ENCODE results near the gene CNOT8.
"Not testable (repeated sequence)": the region's sequence is repeated elsewhere in the genome, so short reads cannot be mapped to it uniquely, and the experiment has no call there.

The CNOT8 gene

DNA sequence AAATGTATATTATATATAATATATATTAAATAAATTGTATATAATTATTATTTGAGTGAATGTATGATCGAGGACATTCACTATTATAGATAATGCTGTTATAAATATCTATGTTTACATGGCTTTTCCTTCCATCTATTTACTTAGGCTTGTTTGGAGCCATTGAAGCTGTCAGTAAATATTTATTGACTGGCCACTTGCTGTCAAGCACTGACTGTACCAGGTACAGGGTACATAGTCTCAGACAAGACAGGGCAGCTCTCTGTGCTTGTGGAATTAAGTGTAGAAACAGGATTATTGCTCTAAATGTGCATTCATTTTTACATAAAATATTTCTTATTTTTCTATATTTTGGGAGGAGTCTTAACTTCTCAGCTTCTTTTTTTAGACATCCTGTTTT is 24.4 kb upstream of the CNOT8 start:
- H3K4me3 ChIP-seq (ENCODE audit: low read depth, low read length) = no peak overlapping the region

DNA sequence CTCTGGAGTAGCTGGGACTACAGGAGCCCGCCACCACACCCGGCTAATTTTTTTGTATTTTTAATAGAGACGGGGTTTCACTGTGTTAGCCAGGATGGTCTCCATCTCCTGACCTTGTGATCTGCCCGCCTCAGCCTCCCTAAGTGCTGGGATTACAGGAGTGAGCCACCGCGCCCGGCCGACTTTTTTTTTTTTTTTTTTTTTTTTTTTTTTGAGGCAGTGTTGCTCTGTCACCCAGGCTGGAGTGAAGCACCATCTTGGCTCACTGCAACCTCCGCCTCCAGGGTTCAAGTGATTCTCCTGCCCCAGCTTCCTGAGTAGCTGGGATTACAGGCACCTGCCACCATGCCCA is 22.8 kb upstream of the CNOT8 start:
- not testable (repeated sequence) for H3K4me3 ChIP-seq (ENCODE audit: low read depth, low read length)

DNA sequence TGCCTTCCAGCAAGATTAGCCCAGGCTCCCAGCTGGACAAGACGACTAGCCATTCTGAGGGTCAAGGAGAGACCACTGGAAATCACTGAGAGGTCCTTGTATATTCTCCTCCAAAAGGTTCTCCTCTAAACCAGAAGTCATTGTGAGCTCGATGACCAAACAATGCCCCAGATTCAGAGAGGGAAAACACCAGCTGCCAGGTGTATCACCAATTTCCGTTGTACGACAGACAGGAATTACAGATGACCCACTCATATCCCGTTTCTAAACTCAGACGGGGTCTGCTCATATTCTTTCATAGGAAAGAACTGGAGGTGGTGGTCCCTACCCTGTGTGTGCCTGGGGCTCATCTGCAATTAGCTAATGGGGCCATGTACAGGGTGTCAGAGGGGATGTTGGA is 22.2 kb upstream of the CNOT8 start:
- no peak overlapping the region for H3K4me3 ChIP-seq (ENCODE audit: low read depth, low read length)

DNA sequence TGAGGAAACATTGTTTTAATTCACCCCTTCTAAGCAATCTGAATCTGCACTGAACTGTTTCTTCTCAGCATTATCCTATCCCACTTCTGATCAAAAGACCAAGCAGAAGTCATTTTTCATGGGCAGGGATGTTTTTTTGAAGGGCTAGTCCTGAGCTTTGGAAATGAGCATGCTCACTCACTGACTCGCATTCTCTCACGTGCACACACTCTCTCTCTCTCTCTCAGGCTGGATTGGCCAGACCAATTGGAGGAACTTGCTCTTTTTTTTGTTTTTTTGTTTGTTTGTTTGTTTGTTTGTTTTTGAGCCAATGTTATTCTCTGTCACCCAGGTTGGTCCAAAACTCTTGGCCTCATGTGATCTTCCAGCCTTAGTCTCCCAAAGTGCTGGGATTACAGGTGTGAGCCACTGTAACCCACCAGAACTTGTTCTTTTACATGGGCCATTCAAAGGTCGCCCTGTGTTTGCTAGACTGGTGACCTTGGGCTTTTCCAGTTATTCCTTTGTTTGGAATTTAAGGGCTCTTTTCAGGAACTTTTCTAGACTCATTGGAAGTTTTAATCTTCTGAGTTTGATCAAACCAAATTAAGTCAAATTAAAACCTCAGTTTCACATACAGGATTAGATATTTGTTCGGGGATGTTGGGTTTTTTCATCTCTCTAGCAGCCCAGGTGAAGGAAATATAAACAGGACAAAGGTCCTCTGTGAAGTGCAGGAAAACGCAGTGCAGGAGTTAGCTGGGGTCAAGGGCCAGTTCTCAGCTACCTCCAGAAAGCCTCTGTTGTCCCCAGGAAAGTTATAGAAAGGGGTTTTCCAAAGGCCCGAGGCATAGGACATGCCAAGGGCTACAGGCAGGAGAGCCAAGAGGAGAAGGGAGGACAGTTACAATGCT is 21.2 kb upstream of the CNOT8 start:
- no peak overlapping the region for H3K4me3 ChIP-seq (ENCODE audit: low read depth, low read length)

DNA sequence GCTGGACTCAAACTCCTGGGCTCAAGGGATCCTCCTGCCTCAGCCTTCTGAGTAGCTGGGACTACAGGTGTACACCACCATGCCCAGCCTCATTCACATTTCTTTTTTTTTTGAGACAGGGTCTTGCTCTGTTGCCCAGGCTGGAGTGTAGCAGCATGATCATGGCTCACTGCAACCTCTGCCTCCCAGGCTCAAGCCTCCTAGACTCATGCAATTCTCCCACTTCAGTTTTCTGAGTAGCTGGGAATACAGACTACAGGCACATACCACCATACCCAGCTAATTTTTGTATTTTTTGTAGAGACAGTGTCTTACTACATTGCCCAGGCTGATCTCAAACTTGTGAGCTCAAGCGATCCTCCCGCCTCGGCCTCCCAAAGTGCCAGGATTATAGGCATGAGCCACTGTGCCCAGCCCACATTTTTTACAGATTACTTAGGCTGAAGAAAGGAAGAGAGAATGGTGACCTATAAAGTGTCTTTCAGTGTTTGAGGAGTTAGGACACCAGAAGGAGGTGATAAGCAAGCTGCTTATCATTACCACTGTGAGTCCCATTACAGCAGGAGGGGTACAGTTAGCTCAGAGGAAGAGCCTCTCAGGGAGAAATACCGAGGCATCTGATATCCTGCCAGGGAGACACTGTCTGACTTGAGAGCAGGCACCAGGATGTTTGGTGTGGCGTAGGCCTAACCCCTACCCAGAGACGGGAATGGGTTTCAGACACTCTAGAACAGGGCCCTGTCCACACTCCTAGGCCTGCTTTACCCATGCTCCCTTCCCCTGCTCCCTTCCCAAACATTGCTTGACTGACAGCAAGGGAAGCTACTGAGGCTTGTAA is 17.8 kb upstream of the CNOT8 start:
- no peak overlapping the region for H3K4me3 ChIP-seq (ENCODE audit: low read depth, low read length)

DNA sequence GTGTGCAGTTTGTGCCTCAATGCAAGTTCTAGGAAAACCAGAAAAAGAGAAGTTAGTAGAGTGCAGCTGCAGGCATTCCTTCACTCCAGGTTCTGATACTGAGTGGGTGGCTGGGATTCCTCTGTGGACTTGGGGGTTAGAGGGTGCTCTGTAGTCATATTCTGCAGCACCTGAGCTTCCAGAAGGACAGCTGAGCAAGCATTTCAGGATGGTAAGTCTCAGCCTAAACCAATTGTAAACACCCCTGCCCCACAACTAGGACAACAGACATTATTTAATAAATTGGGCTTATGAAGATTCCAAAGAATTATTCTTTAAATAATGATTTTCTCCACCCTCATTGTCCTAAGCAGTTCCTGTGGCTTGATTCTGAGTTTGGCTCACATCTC is 17.2 kb upstream of the CNOT8 start:
- no peak overlapping the region for H3K4me3 ChIP-seq (ENCODE audit: low read depth, low read length)

DNA sequence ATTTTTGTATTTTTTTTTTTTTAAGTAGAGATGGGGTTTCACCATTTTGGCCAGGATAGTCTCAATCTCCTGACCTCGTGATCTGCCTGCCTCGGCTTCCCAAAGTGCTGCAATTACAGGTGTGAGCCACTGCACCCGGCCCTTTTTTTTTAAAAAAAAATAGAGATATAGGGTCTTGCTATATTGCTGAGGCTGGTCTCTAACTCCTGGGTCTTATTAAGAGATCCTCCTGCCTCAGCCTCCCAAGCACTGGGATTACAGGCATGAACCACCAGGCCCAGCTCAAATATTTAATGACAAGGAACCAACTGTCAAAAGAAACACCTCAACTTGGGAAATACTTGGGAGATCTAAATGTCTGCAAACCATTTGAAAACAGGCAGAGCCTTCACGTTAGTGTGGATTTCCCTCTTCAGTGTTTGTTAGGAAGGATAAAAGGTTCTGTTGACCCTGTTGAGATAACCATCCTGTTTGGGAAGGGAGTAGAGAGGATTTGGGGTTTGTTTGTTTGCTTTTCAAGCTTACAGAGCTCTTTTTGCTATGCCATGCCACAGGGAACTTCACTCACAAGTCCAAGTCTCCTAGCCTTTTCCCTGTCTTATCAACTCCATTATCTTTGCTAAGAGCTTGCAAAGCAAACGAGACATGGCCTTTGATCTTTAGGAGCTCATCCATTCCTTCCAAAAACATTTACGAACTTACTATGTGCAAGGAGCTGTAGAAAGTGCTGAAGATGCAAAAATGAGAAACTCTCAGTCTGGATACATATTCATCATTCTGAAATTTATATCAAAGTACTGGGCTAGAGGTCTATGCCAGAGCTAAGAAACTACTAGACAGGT is 15.5 kb upstream of the CNOT8 start:
- no peak overlapping the region for H3K4me3 ChIP-seq (ENCODE audit: low read depth, low read length)

DNA sequence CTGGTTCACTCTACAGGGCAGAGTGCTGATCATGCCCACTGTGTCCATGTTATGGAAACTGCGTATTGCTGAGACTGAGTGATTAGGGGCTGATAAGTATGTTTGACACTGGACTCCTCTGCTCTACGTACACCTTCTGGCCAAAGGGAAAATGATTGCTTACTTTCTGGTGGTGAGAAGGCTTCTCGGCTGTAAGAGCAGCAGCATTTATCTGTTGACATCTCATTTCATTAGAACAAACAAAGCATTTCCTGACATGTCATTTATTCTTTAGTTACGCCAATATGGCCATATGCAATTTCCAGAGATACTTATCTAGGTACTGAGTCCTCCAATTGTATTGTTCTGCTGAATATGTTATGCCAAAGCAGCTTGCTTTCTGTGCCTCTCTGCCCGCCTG is 13.6 kb upstream of the CNOT8 start:
- no peak overlapping the region for H3K4me3 ChIP-seq (ENCODE audit: low read depth, low read length)

DNA sequence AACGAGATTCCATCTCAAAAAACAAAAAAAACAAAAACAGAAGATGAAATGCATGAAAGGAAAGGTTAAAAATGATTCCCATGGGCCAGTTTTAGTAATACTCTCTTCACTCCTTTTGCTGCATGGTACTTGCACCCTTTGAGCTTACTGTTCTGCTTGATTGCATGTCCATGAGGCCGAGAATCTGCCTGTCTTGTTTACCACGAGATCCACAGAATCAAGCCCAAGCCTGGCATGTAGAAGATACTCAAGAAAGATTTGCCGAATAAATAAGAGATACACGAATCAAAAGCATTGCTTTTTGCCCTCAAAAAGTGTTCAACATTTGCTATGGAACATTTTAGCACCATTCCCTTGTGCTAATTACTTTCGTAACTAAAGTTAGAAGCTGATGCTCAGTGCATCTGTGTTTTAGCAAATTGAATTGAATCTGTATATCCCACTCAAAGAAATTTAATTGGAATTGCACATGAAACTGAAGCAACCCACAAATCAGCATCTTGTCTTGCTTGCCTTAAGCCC is 9.1 kb upstream of the CNOT8 start:
- H3K4me3 ChIP-seq (ENCODE audit: low read depth, low read length) = peak overlapping the region; percentile 77

DNA sequence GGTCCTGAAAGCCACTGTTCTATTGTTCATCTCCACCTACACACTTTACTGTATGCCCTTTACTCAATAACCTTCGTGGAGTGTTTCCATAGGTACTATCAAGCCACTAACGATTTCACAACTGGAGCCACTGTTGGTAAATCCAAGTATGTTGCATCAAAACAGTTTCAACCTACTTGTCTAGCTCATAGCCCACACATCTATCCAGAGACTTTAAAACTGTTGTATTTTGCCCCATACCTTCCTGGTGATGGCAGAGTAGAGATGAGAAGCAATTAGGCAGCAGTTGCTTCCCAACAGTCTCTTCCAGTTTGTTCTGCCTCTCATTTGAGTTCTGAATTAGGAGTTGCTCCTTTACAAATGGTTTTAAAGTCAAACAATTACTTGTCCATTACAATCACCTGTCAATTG is 8.6 kb upstream of the CNOT8 start:
- peak overlapping the region; percentile 77 for H3K4me3 ChIP-seq (ENCODE audit: low read depth, low read length)

DNA sequence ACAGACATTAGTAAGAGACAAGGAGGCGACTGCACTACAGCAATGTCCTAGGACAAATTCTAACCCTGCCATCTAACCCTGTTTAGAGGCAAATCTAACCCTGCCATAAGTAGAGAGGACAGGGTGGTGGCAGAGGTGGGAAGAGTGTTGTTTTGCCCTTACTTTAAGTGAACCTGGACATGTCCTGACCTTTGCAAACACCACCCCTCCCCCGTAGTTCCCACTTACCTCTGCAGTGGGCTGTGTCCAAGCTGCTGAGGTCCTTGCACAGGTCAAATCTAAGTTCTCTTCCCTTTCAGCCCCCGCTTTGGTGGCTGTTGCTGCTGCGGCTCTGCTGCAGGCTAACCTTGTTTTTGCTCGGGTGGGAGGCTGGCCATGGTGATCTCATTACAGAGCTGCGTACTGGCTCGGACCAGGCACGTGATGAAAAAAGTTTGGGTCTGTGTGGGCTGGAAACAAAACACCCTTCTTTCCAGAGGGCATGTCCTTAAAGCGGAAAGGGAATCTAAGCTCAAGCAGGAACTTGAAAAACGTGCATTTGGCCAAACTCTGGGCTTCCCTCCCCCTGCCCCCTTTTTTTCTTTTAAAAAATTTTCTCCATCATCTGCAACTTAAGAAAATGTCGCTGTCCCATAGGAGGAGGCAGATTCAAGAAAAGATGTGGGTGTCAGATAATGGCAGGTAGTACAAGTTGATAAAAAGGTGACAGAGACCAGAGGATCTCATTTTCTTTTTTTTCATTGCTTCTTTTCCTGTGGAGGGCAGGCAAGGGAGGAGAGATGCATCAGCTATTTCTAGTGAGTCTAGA is 8.0 kb upstream of the CNOT8 start, which contains the start of gene FAXDC2:
TSS of gene FAXDC2 (minus strand) at position 349 of the 808 bp plus-strand sequence. CDS start 12,425 bp downstream, outside the sequence.
- peak within 1 kb of the TSS; percentile 77 for H3K4me3 ChIP-seq (ENCODE audit: low read depth, low read length)

DNA sequence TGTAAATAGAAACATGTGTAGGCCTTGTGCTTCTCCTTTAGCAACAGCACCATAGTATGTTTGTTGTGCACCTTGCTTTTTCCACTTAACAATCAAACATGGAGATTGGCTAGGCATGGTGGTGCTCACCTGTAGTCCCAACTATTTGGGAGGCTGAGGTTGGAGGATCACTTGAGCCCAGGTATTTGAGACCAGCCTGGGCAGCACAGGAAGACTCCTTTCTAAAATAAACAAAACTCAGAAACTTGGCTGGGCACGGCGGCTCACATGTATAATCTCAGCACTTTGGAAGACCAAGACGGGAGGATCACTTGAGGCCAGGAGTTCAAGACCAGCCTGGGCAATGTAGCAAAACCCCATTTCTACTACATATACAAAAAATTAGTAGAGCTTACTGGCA is 7.1 kb upstream of the CNOT8 start:
- no peak overlapping the region for H3K4me3 ChIP-seq (ENCODE audit: low read depth, low read length)

DNA sequence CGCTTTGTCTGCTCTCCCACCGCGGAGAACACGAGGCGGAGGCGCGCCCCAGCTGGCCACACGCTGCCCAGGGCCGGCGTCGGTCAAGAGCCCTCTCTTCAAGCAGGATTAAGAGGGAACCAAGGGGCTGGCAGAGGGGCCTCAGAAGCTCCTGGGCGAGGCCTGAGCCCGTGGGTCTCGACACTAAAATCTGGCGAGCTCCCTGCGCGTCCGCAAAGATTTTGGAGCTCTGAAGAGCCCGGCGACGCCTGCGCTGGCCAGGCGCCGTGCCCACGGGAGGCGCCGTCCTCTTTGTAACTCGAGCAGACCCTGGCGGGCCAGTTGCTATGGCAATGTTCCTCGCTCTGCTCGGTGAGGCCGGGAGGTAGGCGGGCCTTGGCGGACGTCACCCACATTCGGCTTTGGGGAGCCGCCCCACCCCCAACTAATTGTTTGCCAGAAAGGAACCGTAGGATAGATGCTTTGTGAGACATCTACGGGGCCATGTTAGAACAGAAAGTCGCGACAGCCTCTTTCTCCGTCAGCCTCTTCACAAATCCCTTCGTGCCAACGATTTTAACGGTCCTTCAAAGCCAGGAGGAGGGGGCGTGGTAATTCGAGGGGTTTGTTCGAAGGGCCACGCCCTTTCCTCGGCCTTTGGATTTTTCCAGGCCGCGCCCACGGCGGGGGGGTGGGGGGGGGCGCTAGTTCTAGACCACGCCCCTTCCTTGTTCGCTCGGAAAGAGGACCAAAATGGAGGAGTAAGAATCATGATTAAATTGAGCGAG is 714 bp upstream of the CNOT8 start:
- H3K4me3 ChIP-seq (ENCODE audit: low read depth, low read length) = peak overlapping the region; percentile 94

DNA sequence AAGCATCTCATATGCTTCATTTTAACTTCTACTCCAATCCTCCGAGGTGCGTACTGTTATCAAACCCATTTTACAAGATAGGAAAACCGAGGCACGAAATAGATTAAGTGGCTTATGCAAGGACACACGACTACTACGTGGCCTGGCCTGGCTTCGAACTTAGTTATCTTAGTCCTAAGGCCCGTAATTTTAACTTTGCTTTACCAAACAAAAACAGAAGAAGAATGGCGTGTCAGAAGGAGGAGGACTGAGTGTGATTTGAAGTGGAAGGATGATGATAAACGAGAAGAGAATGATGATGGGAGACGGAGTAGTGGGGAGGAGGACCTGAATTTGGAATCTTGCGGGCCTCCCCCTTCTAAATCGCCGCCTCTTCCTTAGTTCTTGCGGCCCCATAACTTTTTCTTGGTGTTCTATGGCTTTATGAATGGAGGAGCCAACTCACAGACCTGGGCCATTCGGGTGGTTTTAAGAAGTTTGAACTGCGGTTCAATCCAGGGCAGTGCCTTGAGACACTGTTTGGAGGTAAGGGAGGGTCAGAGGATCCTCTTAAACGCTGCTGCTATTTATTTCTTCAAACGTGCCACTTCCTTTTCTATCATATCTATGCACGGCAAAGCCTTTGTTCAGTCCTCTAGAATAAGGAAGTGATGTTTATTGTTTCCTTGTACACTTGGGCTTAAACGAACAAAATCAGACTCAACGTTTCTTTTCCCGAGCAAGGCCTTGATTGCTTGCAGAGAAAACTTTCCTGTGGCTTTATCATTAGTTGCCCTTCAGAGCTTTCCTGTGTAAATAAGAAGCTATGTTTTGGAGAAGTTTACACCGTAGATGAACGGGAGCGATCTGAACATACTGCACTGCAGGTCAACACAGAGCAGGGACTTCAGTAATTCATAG is 795 bp downstream of the CNOT8 start:
- H3K4me3 ChIP-seq (ENCODE audit: low read depth, low read length) = peak overlapping the region; percentile 94

DNA sequence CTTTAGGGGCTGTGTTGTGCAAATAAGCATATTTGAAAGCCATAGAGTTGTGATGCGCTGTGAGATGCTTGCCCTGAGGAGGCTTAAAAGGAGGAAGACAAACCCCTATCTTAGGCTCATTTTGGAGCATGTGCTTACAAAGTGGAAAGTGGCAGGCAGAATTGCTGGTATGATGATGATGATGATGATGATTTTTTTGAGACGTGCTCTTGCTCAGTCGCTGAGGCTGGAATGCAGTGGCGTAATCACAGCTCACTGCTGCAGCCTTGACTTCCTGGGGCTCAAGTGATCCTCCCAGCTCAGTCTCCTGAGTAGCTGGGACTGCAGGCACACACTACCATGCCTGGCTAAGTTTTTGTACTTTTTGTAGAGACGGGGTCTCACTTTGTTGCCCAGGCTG is 1.7 kb downstream of the CNOT8 start:
- no peak overlapping the region for H3K4me3 ChIP-seq (ENCODE audit: low read depth, low read length)

DNA sequence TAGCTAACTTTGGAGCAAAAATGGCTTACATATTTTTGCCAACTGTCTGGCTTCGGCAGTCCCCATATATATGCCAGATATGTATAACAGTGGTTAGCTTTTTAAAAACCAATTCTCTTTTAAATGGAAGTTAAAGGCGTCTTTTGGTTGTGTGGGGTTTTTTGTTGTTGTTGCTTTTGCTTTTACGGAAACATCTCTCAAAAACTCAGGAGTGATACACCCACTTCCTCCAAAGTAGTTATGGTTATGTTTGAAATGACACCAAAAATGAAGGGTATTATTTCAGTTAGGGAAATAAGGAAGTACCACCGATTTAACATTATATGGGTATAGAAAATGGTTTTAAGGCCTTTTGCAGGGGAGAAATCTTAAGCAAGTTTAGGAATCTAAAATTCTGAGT is 2.3 kb downstream of the CNOT8 start:
- no peak overlapping the region for H3K4me3 ChIP-seq (ENCODE audit: low read depth, low read length)

DNA sequence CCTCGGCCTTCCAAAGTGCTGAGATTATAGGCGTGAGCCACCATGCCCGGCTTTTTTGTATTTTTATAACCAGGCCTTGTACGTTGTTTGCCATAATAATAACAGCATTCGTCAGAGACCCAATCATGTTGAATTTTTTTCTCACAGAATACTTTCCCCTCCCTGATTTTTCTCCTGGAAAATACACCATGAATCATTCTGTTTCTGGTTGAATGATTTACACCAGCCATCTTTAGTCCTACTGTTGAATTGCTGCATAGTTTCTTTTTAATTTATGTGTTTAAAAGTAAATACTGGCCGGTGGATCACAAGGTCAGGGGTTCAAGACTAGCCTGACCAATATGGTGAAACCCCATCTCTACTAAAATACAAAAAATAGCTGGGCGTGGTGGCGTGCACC is 3.5 kb downstream of the CNOT8 start:
- H3K4me3 ChIP-seq (ENCODE audit: low read depth, low read length) = no peak overlapping the region

DNA sequence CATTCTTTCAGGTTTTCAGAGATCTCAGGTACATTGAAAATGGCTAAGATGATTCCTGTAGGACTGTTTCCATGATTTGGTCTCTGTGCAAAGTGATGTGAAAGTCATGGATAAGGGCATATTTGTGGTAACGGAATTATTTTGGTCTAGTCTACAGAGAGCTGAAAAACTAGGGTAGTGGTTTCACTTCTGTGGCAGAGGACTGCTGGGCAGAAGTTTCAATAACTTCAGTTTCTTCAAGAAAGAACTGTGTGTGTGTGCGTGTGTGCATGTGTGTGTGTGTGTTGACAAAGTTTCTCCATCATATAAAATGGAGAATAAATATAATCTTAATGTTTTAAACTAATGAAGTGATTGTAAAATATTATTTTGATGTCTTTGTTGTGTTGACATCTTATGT is 4.3 kb downstream of the CNOT8 start:
- H3K4me3 ChIP-seq (ENCODE audit: low read depth, low read length) = no peak overlapping the region
